ENCODE measurements around the gene RGS6. TPM values are rescaled to one million over a fixed set of nuclear protein-coding genes. Genes with fewer than 3 reads are reported as not detected.

The RGS6 gene
- total and polyA plus RNA-seq, 4 donors: 0.06 to 5.3 (median 0.17) TPM; not detected in 1

GRCh38 chr14:72500234-72500838, 568.1 kb downstream of the RGS6 start:
- H3K36me3 ChIP-seq (ENCODE audit: control insufficient read depth in 4 of 4, insufficient read depth in 3 of 4, low read depth in 1 of 4, low read length in 3 of 4): no peaks in the 10 kb centered on the region
- H3K9me3 ChIP-seq (ENCODE audit: control insufficient read depth in 4 of 4, low read length in 3 of 4): no peaks in the 10 kb centered on the region
- no peak overlapping the region for H3K27ac ChIP-seq (ENCODE audit: low read depth in 1 of 2, low read length in 2 of 2)
- TF ChIP-seq CTCF (IDR thresholded peaks at IDR 0.05; ENCODE audit: low read depth, low read length, missing input control) (no peak), HNF4G (IDR thresholded peaks at IDR 0.05) (no peak), RAD21 (IDR thresholded peaks at IDR 0.05) (no peak), FOXA1 (IDR thresholded peaks at IDR 0.05) (no peak), GABPA (IDR thresholded peaks at IDR 0.05 in 1 of 2, conservative IDR thresholded peaks at IDR 0.05 in 1 of 2) (no peak), TAF1 (conservative IDR thresholded peaks at IDR 0.05) (no peak), NR2F2 (IDR thresholded peaks at IDR 0.05) (no peak), HNF4A (conservative IDR thresholded peaks at IDR 0.05) (no peak), EGR1 (IDR thresholded peaks at IDR 0.05; ENCODE audit: low read depth in 2 of 2) (no peak)
- H3K9ac ChIP-seq (ENCODE audit: low read depth in 1 of 2, low read length in 2 of 2): no peak overlapping the region
- 74% methylated on average over 4 of the region's 4 CpGs for WGBS
- H3K4me3 ChIP-seq (ENCODE audit: low read depth in 1 of 3, low read length in 3 of 3): no peak overlapping the region
- H3K27me3 ChIP-seq (ENCODE audit: control insufficient read depth in 4 of 4, insufficient read depth in 4 of 4, low read length in 3 of 4): peaks cover 0 to 2% (median 0%) of the 10 kb centered on the region in 4 donors
- H3K4me1 ChIP-seq (ENCODE audit: control insufficient read depth in 4 of 4, insufficient read depth in 4 of 4, low read length in 3 of 4): no peaks in the 10 kb centered on the region
- DNase-seq (ENCODE audit: low spot score): no peak

- Histone ChIP-seq H3K9me3 (ENCODE audit: control insufficient read depth in 4 of 4, low read length in 3 of 4) (no peaks in the 10 kb centered on the region), H3K9ac (ENCODE audit: low read depth in 1 of 2, low read length in 2 of 2) (no peak overlapping the region), H3K36me3 (ENCODE audit: control insufficient read depth in 4 of 4, insufficient read depth in 3 of 4, low read depth in 1 of 4, low read length in 3 of 4) (no peaks in the 10 kb centered on the region), H3K4me1 (ENCODE audit: control insufficient read depth in 4 of 4, insufficient read depth in 4 of 4, low read length in 3 of 4) (no peaks in the 10 kb centered on the region), H3K4me3 (ENCODE audit: low read depth in 1 of 3, low read length in 3 of 3) (no peak overlapping the region), H3K27ac (ENCODE audit: low read depth in 1 of 2, low read length in 2 of 2) (no peak overlapping the region), H3K27me3 (ENCODE audit: control insufficient read depth in 4 of 4, insufficient read depth in 4 of 4, low read length in 3 of 4) (peaks cover 0 to 2% (median 0%) of the 10 kb centered on the region in 4 donors)
- DNase-seq (ENCODE audit: low spot score): no peak
- WGBS: 94% methylated on average over 5 of the region's 5 CpGs
- TF ChIP-seq NR2F2 (IDR thresholded peaks at IDR 0.05) (no peak), HNF4G (IDR thresholded peaks at IDR 0.05) (no peak), REST (IDR thresholded peaks at IDR 0.05) (no peak), MAX (IDR thresholded peaks at IDR 0.05) (no peak), FOXA1 (IDR thresholded peaks at IDR 0.05) (no peak), RXRA (IDR thresholded peaks at IDR 0.05) (no peak), ATF3 (IDR thresholded peaks at IDR 0.05) (no peak), SP1 (IDR thresholded peaks at IDR 0.05) (no peak), YY1 (IDR thresholded peaks at IDR 0.05) (no peak)
Measured at GRCh38 chr14:72501439-72501838, 569.2 kb downstream of the RGS6 start.
